ENCODE results near the gene DOC2B. TPM values are rescaled to one million over a fixed set of nuclear protein-coding genes. Genes with fewer than 3 reads are reported as not detected.
A peak's percentile ranks its signal among the peaks of the same experiment; 100 is the strongest.

The DOC2B gene
- total and polyA plus RNA-seq, 2 of the 13 experiments (the other 11 are each of a cell fraction or from before 2014, with no cell fraction given) = 0.09 to 0.22 TPM

- peak; percentile 62; the same call in 1 of the 2 replicates for TF ChIP-seq ZNF460 (CRISPR knock-in tag; IDR thresholded peaks at IDR 0.05; ENCODE audit: borderline replicate concordance)
- TF ChIP-seq TAF15 (IDR thresholded peaks at IDR 0.05; ENCODE audit: low read depth, low read length, poor library complexity, severe bottlenecking) = no peak
- TF ChIP-seq ZNF770 (CRISPR knock-in tag; IDR thresholded peaks at IDR 0.05) = peak; percentile 65
- TF ChIP-seq ZMYM3 (CRISPR knock-in tag; IDR thresholded peaks at IDR 0.05) = 0 out of 2 replicates have a peak, but pooled peaks have one; percentile 9
- Histone ChIP-seq H3K4me2 (ENCODE audit: low read depth, low read length) (no peak overlapping the region), H3K9me3 (ENCODE audit: low read length) (no peaks in the 10 kb centered on the region), H3K4me1 (ENCODE audit: insufficient read depth, low read length) (peaks cover 37% of the 10 kb centered on the region), H3K4me3 (replicated peaks in 1 of 3; ENCODE audit: insufficient read depth in 1 of 3, low read depth in 2 of 3, low read length in 3 of 3) (no peak overlapping the region), H3K27ac (ENCODE audit: extremely low read length, insufficient read depth, low read length) (no peak overlapping the region), H4K20me1 (ENCODE audit: insufficient read depth, low read length) (no peaks in the 10 kb centered on the region), H2AFZ (ENCODE audit: low read length) (no peak overlapping the region), H3K36me3 (replicated peaks in 1 of 2; ENCODE audit: control insufficient read depth in 1 of 2, insufficient read depth in 2 of 2, low read length in 2 of 2) (no peaks in the 10 kb centered on the region), H3K9ac (ENCODE audit: insufficient read depth, low read depth, low read length) (no peak overlapping the region), H3K79me2 (ENCODE audit: insufficient read depth, low read length) (no peaks in the 10 kb centered on the region), H3K27me3 (ENCODE audit: control insufficient read depth in 1 of 2, insufficient read depth in 2 of 2, low read length in 2 of 2) (peaks cover 1 to 10% of the 10 kb centered on the region in 2 experiments; a peak in 3 of 5 replicates)
- in situ Hi-C loops (cut with HindIII; ENCODE audit: extremely low pct_ligation_motif_present, low pct_unique_long_range_greater_than_20kb) = no loop called here
- DNase-seq (ENCODE audit: low spot score) (no peak), ATAC-seq (no peak), FAIRE-seq (no peak)
- POLR2A ChIA-PET = interaction anchor here (1.1 kb wide), 1 partner anchor 201 kb away, joined by 3 read pairs; the partner anchor contains the start of gene RPH3AL
- CTCF ChIA-PET (ENCODE audit: low intra/inter-chr PET ratio, low total read pairs) = no interaction called here
- no TSS peak for BruUV-seq (replicated peaks)
- intact Hi-C loops (cut with micrococcal nuclease; ENCODE audit: unreplicated experiment) = no loop called here
- WGBS (ENCODE audit: low lambda C conversion rate) = 60% methylated on average over 20 of the region's 26 CpGs
Measured at GRCh38 chr17:151886-152859, 29.3 kb downstream of the DOC2B start.

Data from HepG2 (cell line).